Common myeloid progenitor, CD34-positive (primary cell): Measurements from ENCODE around the gene MFSD8.

Experiments used
- CTCF ChIA-PET: fragments of 350-600 bp; sonication (Branson Sonifier 250); formaldehyde crosslinking; loops from one replicate; lab custom pipeline; 2021; ENCODE audit warnings: antibody characterized with exemption; lab: Charles Lee
- POLR2A ChIA-PET: fragments of 350-600 bp; sonication (Branson Sonifier 250); formaldehyde crosslinking; loops from one replicate; lab custom pipeline; 2021; ENCODE audit warnings: antibody characterized with exemption; lab: Charles Lee
- DNase-seq, 3 donors: peaks; one replicate each; pipeline versions ENCODE4 v3.0.0 to v3.0.0-alpha.2; 2013
- H3K27ac ChIP-seq, 2 experiments: 1 replicate in 1 of 2; 2 replicates in 1 of 2; pipeline ENCODE4 v1.7.0; 2013; ENCODE audit warnings: inconsistent platforms in 2 of 2, low read length in 2 of 2, mild to moderate bottlenecking in 2 of 2, low read depth in 1 of 2, moderate library complexity in 1 of 2; ENCODE audit not compliant: severe bottlenecking in 2 of 2, insufficient read depth in 1 of 2, poor library complexity in 1 of 2
- H3K27me3 ChIP-seq, 5 experiments: replicated peaks in 2 of 5; 1 replicate in 3 of 5; 2 replicates in 2 of 5; pipeline versions ENCODE4 v1.6.1 to v1.7.0; 2013; ENCODE audit warnings: low read length in 4 of 5, mild to moderate bottlenecking in 2 of 5, moderate library complexity in 2 of 5, inconsistent platforms in 1 of 5; ENCODE audit not compliant: insufficient read depth in 5 of 5, control insufficient read depth in 4 of 5
- H3K36me3 ChIP-seq, 4 experiments: 1 replicate in 2 of 4; 2 replicates in 2 of 4; pipeline versions ENCODE4 v1.6.1 to v1.7.0; 2013; ENCODE audit warnings: low read length in 3 of 4, control low read depth in 1 of 4, mild to moderate bottlenecking in 1 of 4; ENCODE audit not compliant: control insufficient read depth in 4 of 4, insufficient read depth in 4 of 4
- H3K4me1 ChIP-seq, 4 experiments: 1 replicate in 3 of 4; 2 replicates in 1 of 4; pipeline versions ENCODE4 v1.6.1 to v1.7.1; 2013; ENCODE audit warnings: low read length in 3 of 4, mild to moderate bottlenecking in 3 of 4, control low read depth in 1 of 4, inconsistent platforms in 1 of 4, moderate library complexity in 1 of 4; ENCODE audit not compliant: control insufficient read depth in 4 of 4, insufficient read depth in 4 of 4; ENCODE audit errors: control extremely low read depth in 1 of 4
- H3K4me3 ChIP-seq, 7 experiments: 1 replicate in 4 of 7; 2 replicates in 3 of 7; pipeline versions ENCODE4 v1.5.1 to v1.7.0; 2013; ENCODE audit warnings: mild to moderate bottlenecking in 7 of 7, low read length in 6 of 7, moderate library complexity in 6 of 7, inconsistent platforms in 2 of 7, low read depth in 2 of 7, control low read depth in 1 of 7; ENCODE audit not compliant: insufficient read depth in 4 of 7, control insufficient read depth in 1 of 7; ENCODE audit errors: extremely low read depth in 1 of 7
- H3K9me3 ChIP-seq, 5 experiments: 1 replicate in 4 of 5; 2 replicates in 1 of 5; pipeline versions ENCODE4 v1.6.1 to v1.7.1; 2013; ENCODE audit warnings: low read length in 4 of 5, mild to moderate bottlenecking in 2 of 5, inconsistent platforms in 1 of 5, low read depth in 1 of 5, moderate library complexity in 1 of 5; ENCODE audit not compliant: control insufficient read depth in 4 of 5, insufficient read depth in 2 of 5; ENCODE audit errors: control extremely low read depth in 1 of 5
- WGBS: methylation state at CpG from one replicate; pipeline ENCODE4 v1.1.5; 2013; ENCODE audit not compliant: insufficient coverage; 5-methylcytosine and 5-hydroxymethylcytosine counted together

Gene MFSD8

GRCh38 chr4:127888559-127888958 lies 76.4 kb downstream of the MFSD8 start:
- ChIA-PET POLR2A (interaction anchor here (0.7 kb wide), 1 partner anchor 214 kb away, joined by 5 read pairs; no protein-coding TSS in a partner anchor), CTCF (interaction anchor here (1.4 kb wide), 1 partner anchor 8 kb away, joined by 3 read pairs; the partner anchor contains the start of gene PLK4)
- peaks cover 6 to 64% (median 24%) of the 10 kb centered on the region in 4 experiments for H3K36me3 ChIP-seq
- no peak overlapping the region for H3K27ac ChIP-seq
- no peak for DNase-seq
- no peaks in the 10 kb centered on the region for H3K27me3 ChIP-seq
- H3K4me3 ChIP-seq: no peak overlapping the region
- H3K4me1 ChIP-seq: no peaks in the 10 kb centered on the region
- no peaks in the 10 kb centered on the region for H3K9me3 ChIP-seq
- no CpG with 5 or more reads among the region's 1 CpG for WGBS

GRCh38 chr4:127881563-127881864 lies 83.5 kb downstream of the MFSD8 start:
- peak overlapping the region in 1 of 2 experiments; percentile 90 for H3K27ac ChIP-seq
- peak overlapping the region; percentile 67 to 99 (median 98) for H3K4me3 ChIP-seq
- WGBS: 3% methylated on average over 7 of the region's 7 CpGs
- H3K9me3 ChIP-seq: no peaks in the 10 kb centered on the region
- ChIA-PET POLR2A (no interaction called here), CTCF (interaction anchor here (0.6 to 1.8 kb wide), 2 partner anchors 84 to 277 kb away, joined by 3 to 6 read pairs; partner anchors contain the start of genes ABHD18 and MFSD8)
- peaks cover 5 to 19% (median 8%) of the 10 kb centered on the region in 4 experiments for H3K4me1 ChIP-seq
- H3K27me3 ChIP-seq: no peaks in the 10 kb centered on the region
- H3K36me3 ChIP-seq: peaks cover 3 to 30% (median 7%) of the 10 kb centered on the region in 4 experiments
- DNase-seq: peak in 1 of 3 donors; percentile 14

GRCh38 chr4:127880763-127881562 lies 84.0 kb downstream of the MFSD8 start, which contains the start of gene PLK4:
Gene PLK4, plus strand, starts transcription at chr4:127880893. Its CDS starts 242 bp downstream, at chr4:127881135.
- H3K36me3 ChIP-seq: peaks cover 0 to 24% (median 5%) of the 10 kb centered on the region in 4 experiments
- H3K9me3 ChIP-seq: no peaks in the 10 kb centered on the region
- ChIA-PET CTCF (interaction anchor here (0.6 to 1.8 kb wide), 3 partner anchors 8 to 278 kb away, joined by 3 to 6 read pairs (median 3); partner anchors contain the start of genes ABHD18 and MFSD8), POLR2A (interaction anchor here (0.6 to 0.8 kb wide), 2 partner anchors 9 to 1158 kb away, joined by 3 to 4 read pairs; no protein-coding TSS in a partner anchor)
- peak within 1 kb of the TSS; percentile 67 to 99 (median 98) for H3K4me3 ChIP-seq
- no peaks in the 10 kb centered on the region for H3K27me3 ChIP-seq
- DNase-seq: peak; percentile 95 to 99 (median 97)
- peaks cover 5 to 19% (median 8%) of the 10 kb centered on the region in 4 experiments for H3K4me1 ChIP-seq
- under 1% methylated on average over 69 of the region's 70 CpGs for WGBS
- H3K27ac ChIP-seq: peak within 1 kb of the TSS; percentile 86 to 90

- no peak overlapping the region for H3K27ac ChIP-seq
- DNase-seq: no peak
- no peaks in the 10 kb centered on the region for H3K9me3 ChIP-seq
- CTCF ChIA-PET: no interaction called here
- POLR2A ChIA-PET: no interaction called here
- no peaks in the 10 kb centered on the region for H3K36me3 ChIP-seq
- H3K4me1 ChIP-seq: peaks cover 0 to 11% (median 3%) of the 10 kb centered on the region in 4 experiments
- H3K4me3 ChIP-seq: no peak overlapping the region
- H3K27me3 ChIP-seq: no peaks in the 10 kb centered on the region
These were observed 89.2 kb downstream of the MFSD8 start for GRCh38 chr4:127875791-127876190.

- Histone ChIP-seq H3K27ac (no peak overlapping the region), H3K36me3 (no peaks in the 10 kb centered on the region), H3K27me3 (no peaks in the 10 kb centered on the region), H3K4me3 (no peak overlapping the region), H3K9me3 (no peaks in the 10 kb centered on the region), H3K4me1 (peaks cover 0 to under 1% (median 0%) of the 10 kb centered on the region in 4 experiments)
- POLR2A ChIA-PET: no interaction called here
- WGBS: 92% methylated on average over 3 of the region's 3 CpGs
- DNase-seq: no peak
- CTCF ChIA-PET: no interaction called here
These were observed 94.3 kb downstream of the MFSD8 start for GRCh38 chr4:127870688-127871087.

- no peaks in the 10 kb centered on the region for H3K4me1 ChIP-seq
- H3K9me3 ChIP-seq: no peaks in the 10 kb centered on the region
- no peak overlapping the region for H3K27ac ChIP-seq
- DNase-seq: no peak
- CTCF ChIA-PET: no interaction called here
- H3K27me3 ChIP-seq: no peaks in the 10 kb centered on the region
- no peaks in the 10 kb centered on the region for H3K36me3 ChIP-seq
- no peak overlapping the region for H3K4me3 ChIP-seq
- POLR2A ChIA-PET: no interaction called here
These were observed 94.7 kb downstream of the MFSD8 start for GRCh38 chr4:127870281-127870680.

GRCh38 chr4:127868196-127868595 lies 96.8 kb downstream of the MFSD8 start:
- no peak for DNase-seq
- no peak overlapping the region for H3K27ac ChIP-seq
- CTCF ChIA-PET: no interaction called here
- POLR2A ChIA-PET: no interaction called here
- H3K9me3 ChIP-seq: no peaks in the 10 kb centered on the region
- no peaks in the 10 kb centered on the region for H3K4me1 ChIP-seq
- no CpG with 5 or more reads among the region's 2 CpGs for WGBS
- no peaks in the 10 kb centered on the region for H3K36me3 ChIP-seq
- H3K27me3 ChIP-seq: no peaks in the 10 kb centered on the region
- H3K4me3 ChIP-seq: no peak overlapping the region
